Stimulated activated CD4-positive, alpha-beta T cell treated with anti-CD3 and anti-CD28 coated beads, Interleukin-12 subunit alpha, Interleukin-12 subunit beta, amount 100 ng/mL, for 24 hours (primary cell): Measurements from ENCODE around the gene PFDN2.
"Not testable (repeated sequence)": the region's sequence is repeated elsewhere in the genome, so short reads cannot be mapped to it uniquely, and the experiment has no call there.

Source experiments
- DNase-seq, 2 experiments: peaks; one replicate each; pipeline ENCODE4 v3.0.0-alpha.2; 2020; ENCODE audit warnings: low read depth in 2 of 2

PFDN2 gene

GRCh38 chr1:161080441-161081405 lies 37.1 kb downstream of the PFDN2 start:
- no peak for DNase-seq

GRCh38 chr1:161079436-161080110 lies 38.3 kb downstream of the PFDN2 start:
- no peak for DNase-seq

GRCh38 chr1:161077426-161077825 lies 40.4 kb downstream of the PFDN2 start:
- DNase-seq: no peak

- no peak for DNase-seq
Observed at GRCh38 chr1:161076410-161076809, 41.4 kb downstream of the PFDN2 start.

- DNase-seq: no peak
Observed at GRCh38 chr1:161074676-161075368, 43.0 kb downstream of the PFDN2 start.

- DNase-seq: no peak
Observed at GRCh38 chr1:161073474-161074121, 44.2 kb downstream of the PFDN2 start.

- DNase-seq: no peak
Observed at GRCh38 chr1:161072751-161073449, 44.9 kb downstream of the PFDN2 start.

GRCh38 chr1:161071886-161072371 lies 45.9 kb downstream of the PFDN2 start:
- no peak for DNase-seq

- DNase-seq: no peak
Observed at GRCh38 chr1:161070761-161071160, 47.1 kb downstream of the PFDN2 start.

GRCh38 chr1:161069731-161070270 lies 48.0 kb downstream of the PFDN2 start, which contains the start of gene ARHGAP30:
Gene ARHGAP30, minus strand, starts transcription at chr1:161069891. Its CDS starts 267 bp downstream, at chr1:161069624.
- peak; percentile 64 to 75 for DNase-seq

- DNase-seq: no peak
Observed at GRCh38 chr1:161069241-161069640, 48.6 kb downstream of the PFDN2 start.

- DNase-seq: peak; percentile 55 to 79
Observed at GRCh38 chr1:161068306-161069234, 49.3 kb downstream of the PFDN2 start.

- no peak for DNase-seq
Observed at GRCh38 chr1:161066694-161067093, 51.1 kb downstream of the PFDN2 start.

GRCh38 chr1:161065681-161066080 lies 52.2 kb downstream of the PFDN2 start:
- DNase-seq: not testable (repeated sequence)

- not testable (repeated sequence) for DNase-seq
Observed at GRCh38 chr1:161063936-161064335, 53.9 kb downstream of the PFDN2 start.

GRCh38 chr1:161061419-161061818 lies 56.4 kb downstream of the PFDN2 start:
- no peak for DNase-seq

GRCh38 chr1:161059293-161059692 lies 58.5 kb downstream of the PFDN2 start:
- DNase-seq: no peak

- DNase-seq: no peak
Observed at GRCh38 chr1:161054805-161055204, 63.0 kb downstream of the PFDN2 start.

- DNase-seq: no peak
Observed at GRCh38 chr1:161054232-161054631, 63.6 kb downstream of the PFDN2 start.
